Activated CD4-positive, CD25-positive, alpha-beta regulatory T cell (primary cell): ENCODE results near the gene SH2D2A.
A peak's percentile ranks its signal among the peaks of the same experiment; 100 is the strongest.

Experiments used
- DNase-seq, 4 experiments: peaks; one replicate each; lab custom pipeline; 2025; lab: John Stamatoyannopoulos, UW

Gene SH2D2A

GRCh38 chr1:156823210-156823790 lies 6.7 kb upstream of the SH2D2A start:
- DNase-seq, result no peak

- DNase-seq, result no peak
Observed at GRCh38 chr1:156822680-156823079, 6.0 kb upstream of the SH2D2A start.

- no peak for DNase-seq
Observed at GRCh38 chr1:156821801-156822200, 5.2 kb upstream of the SH2D2A start.

- DNase-seq, result no peak
Observed at GRCh38 chr1:156815961-156816422, 656 bp downstream of the SH2D2A start.

- no peak for DNase-seq
Observed at GRCh38 chr1:156815307-156815826, 1.3 kb downstream of the SH2D2A start.

- DNase-seq, result no peak
Observed at GRCh38 chr1:156814571-156815260, 1.9 kb downstream of the SH2D2A start.

GRCh38 chr1:156813750-156814570 lies 2.7 kb downstream of the SH2D2A start:
- DNase-seq, result peak; percentile 25 to 45 (median 38)

- no peak for DNase-seq
Observed at GRCh38 chr1:156813298-156813697, 3.4 kb downstream of the SH2D2A start.

- no peak for DNase-seq
Observed at GRCh38 chr1:156812293-156812990, 4.2 kb downstream of the SH2D2A start.

GRCh38 chr1:156811168-156811567 lies 5.5 kb downstream of the SH2D2A start:
- DNase-seq, result no peak

GRCh38 chr1:156809711-156810366 lies 6.8 kb downstream of the SH2D2A start:
- DNase-seq, result no peak

- DNase-seq, result no peak
Observed at GRCh38 chr1:156809281-156809680, 7.4 kb downstream of the SH2D2A start.

- DNase-seq, result no peak
Observed at GRCh38 chr1:156808186-156809030, 8.2 kb downstream of the SH2D2A start.

- DNase-seq, result no peak
Observed at GRCh38 chr1:156807627-156808026, 9.0 kb downstream of the SH2D2A start.

GRCh38 chr1:156806512-156807440 lies 9.9 kb downstream of the SH2D2A start:
- no peak for DNase-seq

GRCh38 chr1:156805766-156806511 lies 10.7 kb downstream of the SH2D2A start:
- no peak for DNase-seq

- no peak for DNase-seq
Observed at GRCh38 chr1:156804572-156805243, 11.9 kb downstream of the SH2D2A start.

- no peak for DNase-seq
Observed at GRCh38 chr1:156804026-156804425, 12.6 kb downstream of the SH2D2A start.
